ENCODE results near the gene ZMYM4.
A peak's percentile ranks its signal among the peaks of the same experiment; 100 is the strongest.

Gene ZMYM4

DNA sequence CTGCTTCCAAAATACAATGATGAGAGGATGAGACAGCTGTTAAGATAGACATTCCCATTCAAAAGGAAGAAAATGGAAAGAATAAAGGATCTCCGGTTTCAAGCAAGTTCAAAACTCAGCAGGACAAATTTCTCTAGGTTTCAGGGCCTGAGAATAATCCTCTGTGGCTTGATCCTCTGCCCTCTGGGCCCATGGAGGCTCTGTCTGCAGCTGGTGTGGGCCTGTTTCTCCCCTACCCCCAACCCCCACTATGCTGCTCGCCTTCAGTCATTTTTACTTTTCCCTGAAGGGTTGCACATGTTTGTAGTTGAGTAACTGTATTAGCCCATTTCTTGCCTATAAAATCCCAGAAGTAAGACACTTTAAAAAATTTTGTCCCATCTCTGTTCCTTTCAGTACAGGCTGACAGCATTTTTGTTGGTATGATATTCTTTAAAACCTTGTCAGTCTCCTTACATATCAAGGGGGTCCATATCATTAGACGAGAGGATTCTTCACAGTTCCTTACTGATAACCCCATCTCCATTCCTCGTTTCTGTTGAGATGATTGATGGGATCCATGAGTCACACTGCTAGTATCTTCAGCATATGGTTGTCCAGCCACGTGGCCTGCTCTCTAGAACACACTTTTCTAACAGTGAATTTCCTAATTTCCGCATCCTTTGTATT lies 10.5 kb downstream of the ZMYM4 start:
- no peak for FAIRE-seq

DNA sequence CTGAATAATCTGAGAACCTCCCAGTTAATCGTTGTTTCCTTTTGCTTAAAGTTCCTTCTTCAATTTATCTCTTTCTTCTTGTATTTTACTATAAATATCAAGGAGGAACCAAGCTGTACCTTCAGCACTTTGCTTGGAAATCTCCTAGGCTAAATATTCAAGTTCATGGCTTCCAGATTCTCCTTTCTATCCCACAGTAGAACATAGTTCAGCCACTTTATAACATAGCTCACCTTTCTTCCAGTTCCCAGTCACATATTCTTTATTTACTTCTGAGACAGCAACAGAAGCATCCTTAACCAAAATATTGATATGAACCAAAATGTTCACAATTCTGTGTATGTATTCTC lies 11.0 kb downstream of the ZMYM4 start:
- no peak for FAIRE-seq

DNA sequence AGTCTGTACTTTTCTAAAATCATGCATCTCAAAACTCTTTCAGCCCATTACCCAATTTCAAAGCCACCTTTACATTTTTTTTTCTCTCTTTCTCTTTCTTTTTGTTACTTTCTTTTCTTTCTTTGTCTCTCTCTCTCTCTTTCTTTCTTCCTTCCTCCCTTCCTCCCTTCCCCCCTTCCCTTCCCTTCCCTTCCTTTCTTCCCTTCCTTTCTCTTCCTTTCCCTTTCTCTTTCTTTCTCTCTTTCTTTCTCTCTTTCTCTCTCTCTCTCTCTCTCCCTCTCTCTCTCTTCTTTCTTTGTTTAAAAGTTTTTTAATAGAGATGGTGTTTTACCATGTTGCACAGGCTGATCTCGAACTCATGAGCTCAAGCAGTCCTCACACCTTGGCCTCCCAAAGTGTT lies 11.5 kb downstream of the ZMYM4 start:
- FAIRE-seq = no peak

DNA sequence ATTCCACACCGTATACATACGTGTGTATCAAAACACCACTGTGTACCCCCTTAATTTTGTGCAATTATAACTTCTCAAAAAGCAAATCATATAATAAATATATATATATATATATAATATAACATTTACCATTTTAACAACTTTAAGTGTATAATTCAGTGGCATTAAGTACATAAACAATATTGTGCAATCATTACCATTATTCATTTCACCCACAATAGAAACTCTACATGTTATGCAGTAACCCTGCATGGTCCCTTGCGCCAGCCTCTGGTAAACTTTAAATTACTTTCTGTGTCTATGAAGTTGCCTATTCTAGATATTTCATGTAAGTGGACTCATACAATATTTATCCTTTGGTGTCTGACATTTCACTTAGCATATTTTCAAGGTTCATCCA lies 13.1 kb downstream of the ZMYM4 start:
- no peak for FAIRE-seq

DNA sequence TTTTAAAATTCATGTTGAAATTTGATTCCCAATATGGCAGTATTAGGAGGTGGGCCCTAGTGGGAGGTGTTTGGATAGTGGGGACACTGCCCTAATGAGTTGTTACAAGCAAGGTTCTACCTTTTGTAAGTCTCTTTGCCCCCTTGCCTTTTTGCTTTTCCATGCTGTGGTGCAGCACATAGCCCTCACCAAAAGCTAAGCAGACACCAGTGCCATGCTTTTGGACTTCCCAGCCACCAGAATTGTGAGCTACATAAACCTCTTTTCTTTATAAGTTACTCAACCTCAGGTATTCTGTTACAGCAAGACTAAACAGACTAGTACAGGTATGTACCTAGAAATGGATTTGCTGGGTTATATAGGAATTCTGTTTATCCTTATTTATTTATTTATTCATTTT lies 13.7 kb downstream of the ZMYM4 start:
- no peak for FAIRE-seq

DNA sequence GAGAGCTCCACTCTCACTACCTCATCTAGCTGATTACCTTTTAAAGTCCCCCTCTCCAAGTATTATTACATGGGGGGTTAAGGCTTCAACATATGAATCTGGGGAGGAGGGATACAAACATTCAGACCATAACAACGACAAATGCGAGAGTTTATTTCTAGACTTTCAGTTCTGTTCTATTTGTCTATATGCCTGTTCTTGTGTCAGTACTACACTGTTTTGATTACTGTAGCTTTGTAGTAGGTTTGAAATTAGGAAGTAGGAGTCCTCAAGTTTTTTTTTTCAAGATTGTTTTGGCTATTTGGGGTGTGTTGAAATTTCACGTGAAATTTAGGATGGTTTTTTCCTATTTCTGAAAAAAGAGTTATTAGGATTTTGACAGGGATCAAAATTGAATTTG lies 16.3 kb downstream of the ZMYM4 start:
- no peak for FAIRE-seq

DNA sequence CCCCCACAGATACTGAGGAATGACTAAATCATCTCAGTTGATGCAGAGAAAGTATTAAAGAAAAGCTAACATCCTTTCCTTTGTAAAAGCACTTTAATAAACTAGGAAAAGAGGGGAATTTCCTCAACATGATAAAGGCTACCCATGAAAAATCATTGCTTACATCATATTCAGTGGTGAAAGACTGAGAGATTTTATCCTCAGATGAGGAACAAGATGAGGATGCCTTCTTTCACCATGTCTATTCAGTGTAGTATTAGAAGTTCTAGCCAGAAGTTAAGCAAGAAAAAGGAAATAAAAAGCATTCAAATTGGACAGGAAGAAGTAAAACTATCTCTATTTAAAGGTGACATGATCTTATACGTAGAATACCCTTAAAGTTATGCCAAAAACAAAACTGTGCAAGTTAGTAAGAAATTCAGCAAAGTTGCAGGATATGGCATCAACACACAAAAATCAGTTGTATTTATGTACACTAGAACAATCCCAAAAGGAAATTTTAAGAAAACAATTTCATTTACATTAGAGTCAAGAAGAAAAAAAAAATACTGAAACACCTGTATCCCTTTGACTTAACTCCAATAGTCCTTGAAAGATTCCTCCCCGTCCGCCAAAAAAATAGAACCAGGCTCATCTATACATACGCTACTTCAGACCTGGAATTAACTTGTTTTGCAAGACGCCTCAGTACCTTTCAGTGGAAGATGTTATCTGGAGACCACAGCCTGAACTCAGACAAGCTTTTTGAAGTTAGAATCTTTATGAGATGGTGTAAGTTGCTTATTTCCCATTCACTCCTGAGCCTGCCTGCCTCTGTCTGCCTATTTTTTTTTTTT lies 17.5 kb downstream of the ZMYM4 start:
- no peak for FAIRE-seq

DNA sequence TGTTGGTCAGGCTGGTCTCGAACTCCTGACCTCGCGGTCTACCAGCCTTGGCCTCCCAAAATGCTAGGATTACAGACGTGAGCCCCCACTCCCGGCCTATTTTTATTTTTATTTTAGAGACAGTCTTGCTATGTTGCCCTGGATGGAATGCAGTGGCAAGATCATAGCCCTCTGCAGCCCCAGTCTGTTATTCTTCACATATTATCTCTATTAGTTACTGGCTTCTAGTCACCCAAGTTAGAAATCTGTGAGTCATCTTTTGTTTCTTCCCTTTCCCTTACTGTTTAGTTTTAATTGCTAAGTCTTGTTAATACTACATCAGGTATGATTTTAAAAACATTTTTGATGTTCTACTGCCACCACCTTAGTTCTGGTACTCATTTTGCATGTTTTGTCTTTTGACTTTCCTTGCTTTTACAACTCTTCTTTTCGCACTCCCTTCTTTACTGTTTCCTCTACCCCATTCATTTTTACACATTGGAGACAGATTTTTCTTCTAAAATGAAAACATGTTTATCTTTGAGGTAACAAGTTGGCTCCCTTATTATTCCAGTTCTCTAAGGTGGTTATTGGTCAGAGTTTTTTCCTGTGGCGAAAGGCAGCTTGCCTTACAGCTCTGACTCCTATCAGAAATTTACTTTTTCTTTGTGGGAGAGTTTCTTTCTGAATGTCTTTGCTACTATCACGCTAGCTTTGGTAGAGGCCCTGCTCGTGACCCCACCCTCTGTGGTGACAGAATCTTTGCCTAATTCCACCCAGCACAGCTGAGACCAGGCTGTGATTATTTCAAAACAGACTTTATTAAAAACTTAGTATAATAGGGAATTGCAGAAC lies 19.5 kb downstream of the ZMYM4 start:
- FAIRE-seq = no peak

DNA sequence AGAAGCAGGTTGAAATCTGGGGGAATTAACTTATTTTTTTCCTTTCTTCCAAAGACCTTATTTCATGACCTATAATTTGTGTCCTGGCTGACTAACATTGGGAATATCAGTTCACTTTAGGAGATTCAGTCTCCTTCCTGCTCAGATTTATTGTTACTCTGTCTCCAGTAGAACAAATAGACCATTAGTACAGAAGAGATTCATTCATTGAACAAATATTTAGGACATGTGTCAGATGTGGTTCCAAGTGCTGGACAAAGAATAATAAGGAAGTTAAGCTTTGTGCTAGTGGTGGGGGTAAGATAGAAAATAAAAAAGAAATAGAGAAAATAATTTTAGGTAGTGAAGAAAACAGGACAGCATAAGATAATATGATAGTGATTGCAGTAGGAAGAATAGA lies 20.3 kb downstream of the ZMYM4 start:
- no peak for FAIRE-seq

DNA sequence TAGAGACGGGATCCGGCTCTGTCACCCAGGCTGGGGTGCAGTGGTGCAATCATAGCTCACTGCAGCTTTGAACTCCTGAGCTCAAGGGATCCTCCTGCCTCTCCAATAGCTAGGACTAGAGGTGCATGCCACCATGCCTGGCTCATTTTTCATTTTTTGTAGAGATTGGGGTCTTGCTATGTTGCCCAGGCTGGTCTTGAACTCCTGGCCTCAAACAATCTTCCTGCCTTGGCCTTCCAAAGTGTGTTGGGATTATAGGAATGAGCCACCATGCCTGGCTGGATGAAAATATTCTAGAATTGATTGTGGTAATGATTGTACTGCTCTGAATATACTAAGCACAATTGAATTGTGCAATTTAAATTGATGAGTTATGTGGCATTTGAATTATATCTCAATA lies 21.9 kb downstream of the ZMYM4 start:
- no peak for FAIRE-seq

DNA sequence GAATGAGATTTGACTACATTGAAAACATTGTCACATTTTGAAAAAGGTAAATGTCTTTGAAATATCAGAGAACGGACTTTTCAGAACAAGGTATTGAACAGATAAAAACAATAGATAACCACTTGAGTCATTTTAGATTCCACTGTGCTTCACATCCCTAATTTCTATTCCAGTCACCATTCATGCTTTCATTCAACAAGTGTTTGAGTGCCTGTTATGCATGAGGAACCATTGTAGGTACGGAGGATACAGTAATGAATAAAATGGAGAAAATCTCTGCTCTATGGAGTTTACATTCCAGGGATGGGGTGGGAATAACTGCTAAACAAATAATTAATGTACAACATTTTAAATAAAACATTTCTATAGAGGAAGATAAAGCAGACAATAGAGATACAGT lies 26.3 kb downstream of the ZMYM4 start:
- FAIRE-seq = no peak

DNA sequence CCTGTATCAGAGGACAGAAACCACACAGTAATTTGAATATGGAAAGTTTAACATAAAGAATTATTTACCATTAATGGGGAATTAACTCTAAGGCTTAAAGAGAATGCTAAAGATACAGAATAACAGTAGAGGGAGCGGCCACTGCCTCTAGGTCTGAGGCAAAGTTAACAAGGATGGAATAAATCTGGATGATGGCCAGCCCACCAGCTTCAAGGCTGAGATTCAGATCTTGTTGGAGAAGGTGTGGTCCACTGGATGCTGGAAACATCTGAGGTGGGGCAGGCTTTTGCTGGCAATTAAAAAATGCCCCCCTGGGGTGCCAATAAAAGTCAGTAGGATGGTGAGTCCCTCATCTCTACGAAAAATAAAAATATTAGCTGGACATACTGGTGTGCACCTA lies 29.4 kb downstream of the ZMYM4 start:
- no peak for FAIRE-seq

DNA sequence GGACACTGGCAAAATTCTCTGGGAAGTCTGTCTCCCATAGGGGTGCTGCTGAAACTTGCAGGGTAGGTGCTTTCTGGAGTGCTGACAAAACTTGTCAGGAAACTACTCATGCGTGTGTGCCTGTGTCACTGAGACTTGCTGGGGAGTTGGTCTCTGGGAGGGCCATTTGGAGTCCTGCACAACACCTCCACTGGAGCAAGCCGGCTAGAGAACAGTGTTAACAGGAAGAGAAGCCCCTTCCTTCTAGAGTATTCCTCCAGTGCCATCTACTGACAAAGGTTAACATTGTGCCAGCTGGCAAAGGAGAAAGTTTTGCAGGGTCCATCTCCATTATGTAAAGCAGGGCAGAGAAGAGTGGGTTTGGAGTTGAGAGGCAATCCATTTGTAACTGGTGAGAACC lies 30.0 kb downstream of the ZMYM4 start:
- FAIRE-seq = no peak

DNA sequence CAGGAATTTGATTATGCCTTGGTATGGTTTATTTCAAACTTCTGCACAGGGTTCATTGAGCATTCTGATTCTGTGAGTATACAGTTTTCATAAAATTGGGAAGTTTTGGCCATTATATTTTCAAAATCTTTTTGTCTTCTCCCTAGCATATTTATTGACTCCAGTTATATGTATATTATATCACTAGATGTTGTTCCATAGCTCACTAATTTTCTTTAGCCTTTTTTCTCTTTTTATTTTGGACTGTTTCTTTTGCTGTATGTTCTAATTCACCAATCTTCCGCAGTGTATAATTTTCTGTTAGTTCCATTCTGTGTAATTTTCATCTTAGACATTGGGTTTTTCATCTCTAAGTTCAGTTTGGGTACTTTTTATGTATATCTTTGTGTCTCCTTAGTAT lies 31.9 kb downstream of the ZMYM4 start:
- no peak for FAIRE-seq

DNA sequence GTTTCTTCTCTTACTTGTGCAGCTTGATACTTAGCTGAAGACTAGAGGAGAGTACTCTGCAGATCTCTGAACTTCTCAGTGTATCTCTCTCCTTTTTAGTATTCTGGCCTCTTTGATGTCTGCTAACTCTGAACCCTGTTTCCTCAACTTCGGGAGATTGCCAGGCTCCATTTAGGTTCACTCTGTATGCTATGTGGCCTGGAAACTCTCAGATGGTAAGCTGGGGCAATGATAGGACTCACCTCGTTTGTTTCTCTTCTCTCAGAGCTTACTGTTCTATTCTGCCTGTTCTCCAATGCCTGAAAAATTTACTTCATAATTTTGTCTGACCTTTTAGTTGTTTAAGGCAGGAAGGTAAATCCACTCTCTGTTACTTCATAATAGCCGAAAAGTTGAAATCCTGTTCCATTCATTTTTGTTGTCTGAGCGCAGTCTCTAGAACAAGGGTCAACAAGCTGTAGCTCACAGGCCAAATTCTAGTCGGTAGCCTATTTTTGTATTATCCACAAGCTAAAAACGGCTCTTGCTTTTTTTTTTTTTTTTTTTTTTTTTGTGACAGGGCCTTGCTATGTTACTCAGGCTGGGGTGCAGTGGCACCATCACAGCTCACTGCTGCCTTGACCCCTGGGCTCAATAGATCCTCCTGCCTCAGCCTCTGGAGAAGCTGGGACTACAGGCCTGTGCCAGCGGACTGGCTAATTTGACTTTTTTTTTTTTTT lies 33.3 kb downstream of the ZMYM4 start:
- FAIRE-seq = no peak

DNA sequence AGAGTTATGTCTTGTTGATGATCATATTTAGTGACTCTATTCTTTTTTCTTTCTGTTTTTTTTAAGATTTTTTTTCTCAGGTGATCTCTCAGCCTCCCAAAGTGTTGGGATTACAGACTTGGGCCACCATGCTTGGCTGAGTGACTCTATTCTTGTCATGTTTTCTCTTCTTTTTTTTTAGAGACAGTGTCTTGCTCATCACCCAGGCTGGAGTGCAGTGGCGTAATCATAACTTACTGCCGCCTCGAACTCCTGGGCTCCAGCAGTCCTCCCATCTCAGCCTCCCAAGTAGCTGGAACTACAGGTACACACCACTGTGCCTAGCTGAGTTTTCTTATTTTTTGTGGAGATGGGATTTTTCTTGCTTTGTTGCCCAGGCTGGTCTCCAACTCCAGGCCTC lies 36.9 kb downstream of the ZMYM4 start:
- no peak for FAIRE-seq

DNA sequence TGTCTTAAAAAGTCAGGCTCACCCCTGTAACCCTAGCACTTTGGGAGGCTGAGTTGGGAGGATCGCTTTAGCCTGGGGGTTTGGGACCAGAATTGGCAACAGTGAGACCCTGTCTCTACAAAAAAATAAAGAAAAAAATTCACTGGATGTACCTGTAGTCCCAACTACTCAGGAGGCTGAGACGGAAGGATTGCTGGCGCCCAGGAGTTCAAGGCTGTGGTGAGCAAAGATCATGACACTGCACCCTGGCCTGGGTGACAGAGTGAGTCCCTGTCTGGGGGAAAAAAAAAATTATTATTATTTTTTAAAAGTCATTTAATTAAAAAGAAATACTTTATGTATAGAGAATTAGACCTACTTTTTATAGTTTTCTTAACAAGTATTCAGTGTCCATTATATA lies 47.1 kb downstream of the ZMYM4 start:
- no peak for FAIRE-seq

DNA sequence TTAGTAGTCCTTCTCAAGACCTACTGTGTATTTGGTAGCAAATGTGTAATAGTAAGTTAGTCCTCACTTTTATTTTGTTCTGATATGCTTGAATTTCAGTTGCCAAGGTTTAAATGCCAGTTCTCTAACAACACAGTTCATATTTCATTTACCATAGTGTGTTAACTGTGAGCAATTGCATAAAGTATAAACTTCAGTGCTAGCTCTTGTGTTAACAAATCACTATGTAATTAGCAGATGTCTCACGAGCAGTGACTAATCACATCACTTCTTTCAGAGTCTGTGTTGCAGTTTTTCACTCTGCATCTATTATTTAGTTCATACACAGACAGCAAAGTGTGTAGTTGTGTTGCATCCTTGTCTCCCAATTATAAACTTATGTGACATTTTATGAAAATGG lies 47.8 kb downstream of the ZMYM4 start:
- no peak for FAIRE-seq

DNA sequence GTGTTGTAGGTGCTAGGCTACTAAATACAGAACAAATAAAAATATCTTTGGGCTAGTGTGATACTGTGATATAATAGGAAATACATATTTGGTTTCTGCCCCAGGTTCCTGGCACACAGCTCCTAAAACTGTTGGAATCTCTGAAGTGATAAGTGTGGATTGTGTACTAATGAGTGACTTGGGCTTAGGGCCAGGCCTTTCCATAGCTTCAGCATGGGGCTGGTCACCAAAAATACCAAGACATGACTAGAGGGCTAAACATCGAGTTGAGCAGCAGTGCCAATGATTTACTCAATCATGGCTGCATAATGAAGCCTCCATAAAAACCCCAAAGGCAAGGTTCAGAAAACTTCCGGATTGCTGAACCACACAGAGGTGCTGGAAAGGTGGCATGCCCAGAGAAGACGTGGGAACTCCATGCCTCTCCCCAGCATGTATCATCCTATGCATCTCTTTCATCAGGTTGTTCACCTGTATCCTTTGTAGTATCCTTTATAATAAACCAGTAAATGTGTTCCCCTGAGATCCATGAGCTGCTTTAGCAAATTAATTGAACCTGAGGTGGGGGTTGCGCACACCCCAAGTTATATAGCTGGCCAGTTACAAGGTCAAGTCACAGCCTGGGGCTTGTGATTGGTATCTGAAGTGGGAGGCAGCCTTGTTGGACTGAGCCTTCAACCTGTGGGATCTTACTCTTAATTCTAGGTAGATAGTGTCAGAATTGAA lies 51.6 kb downstream of the ZMYM4 start:
- no peak for FAIRE-seq

DNA sequence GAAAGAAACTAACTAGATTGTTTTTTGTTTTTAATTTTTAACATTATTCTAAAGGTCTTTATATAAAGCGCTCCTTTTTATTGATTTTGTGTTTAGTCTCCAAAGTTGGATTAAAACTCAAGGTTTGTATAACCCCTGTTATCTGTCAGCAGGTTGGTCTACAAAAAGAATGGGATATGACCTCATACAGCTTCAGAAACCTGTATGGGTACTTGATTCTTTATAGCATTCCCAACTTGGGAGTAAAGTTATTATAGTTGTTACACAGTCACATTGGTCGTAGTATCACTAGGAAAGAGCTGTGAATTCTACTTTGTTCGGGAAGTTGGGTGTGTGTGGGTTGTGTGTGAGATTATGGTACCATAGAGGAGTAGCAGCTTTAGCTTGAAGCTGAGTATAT lies 52.4 kb downstream of the ZMYM4 start:
- peak; percentile 60 for FAIRE-seq

DNA sequence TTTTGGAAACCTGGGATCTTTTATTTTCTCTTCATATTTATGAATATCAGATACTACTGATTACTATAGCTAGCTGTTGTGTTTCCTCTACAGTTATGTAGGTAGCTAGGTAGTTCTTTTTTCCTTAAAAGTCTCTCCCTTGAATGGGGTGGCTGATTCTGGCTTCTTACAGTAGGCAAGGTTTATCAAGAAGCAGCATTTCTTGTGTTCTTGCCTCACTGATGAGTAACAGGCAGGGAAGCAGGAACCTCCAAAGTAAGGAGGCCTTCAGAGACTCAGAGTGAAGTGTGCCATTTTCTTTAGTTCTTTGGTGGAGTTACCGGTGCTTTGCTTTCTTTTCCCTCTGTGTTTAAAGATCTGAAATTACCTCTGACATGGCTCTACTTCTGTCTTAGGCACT lies 56.0 kb downstream of the ZMYM4 start:
- no peak for FAIRE-seq

DNA sequence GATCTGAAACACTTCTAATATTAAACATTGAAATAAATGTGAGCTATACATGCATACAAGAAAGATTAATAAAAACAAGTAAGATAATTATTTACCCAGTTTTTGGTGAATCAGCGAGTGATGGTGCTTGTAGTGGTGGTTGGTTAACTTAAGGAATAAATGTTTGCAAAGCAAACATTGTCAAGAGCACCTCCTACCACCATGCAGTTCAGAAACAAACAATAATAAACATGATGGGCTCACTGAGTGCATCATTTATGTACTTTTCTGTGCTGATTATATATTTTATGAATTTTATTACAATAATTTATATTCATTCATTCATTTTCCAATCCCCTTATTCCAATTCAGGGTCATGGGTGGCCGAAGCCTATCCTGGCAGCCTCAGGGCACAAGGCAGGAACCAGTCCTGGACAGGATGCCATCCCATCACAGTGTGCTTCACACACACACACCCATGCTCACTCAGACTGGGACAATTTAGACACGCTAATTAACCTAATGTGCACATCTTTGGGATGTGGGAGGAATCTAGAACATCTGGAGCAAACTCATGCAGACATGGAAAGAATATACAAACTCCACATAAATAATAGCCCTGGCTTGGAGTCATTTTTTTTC lies 57.8 kb downstream of the ZMYM4 start:
- no peak for FAIRE-seq
